ENCODE measurements around the gene GLP1R.

GLP1R gene

GRCh38 chr6:39048481-39049399, at the start of gene GLP1R:
Gene GLP1R, plus strand, starts transcription at chr6:39048781. Its CDS starts 60 bp downstream, at chr6:39048841.
- no peak for DNase-seq (ENCODE audit: low read depth, low spot score)
- no peak for TF ChIP-seq CTCF (IDR thresholded peaks at IDR 0.05; ENCODE audit: low read depth, low read length)
- in situ Hi-C loops (cut with HindIII; ENCODE audit: low sequenced_read_pairs), result no loop called here
- H3K4me3 ChIP-seq (ENCODE audit: low read depth, low read length), result no peak within 1 kb of the TSS

GRCh38 chr6:39003072-39003471, 45.5 kb upstream of the GLP1R start:
- in situ Hi-C loops (cut with HindIII; ENCODE audit: low sequenced_read_pairs), result no loop called here
- DNase-seq (ENCODE audit: low read depth, low spot score), result no peak
- no peak for TF ChIP-seq CTCF (IDR thresholded peaks at IDR 0.05; ENCODE audit: low read depth, low read length)

GRCh38 chr6:39003492-39003891, 45.1 kb upstream of the GLP1R start:
- H3K4me3 ChIP-seq (ENCODE audit: low read depth, low read length), result no peak overlapping the region
- no peak for DNase-seq (ENCODE audit: low read depth, low spot score)
- no peak for TF ChIP-seq CTCF (IDR thresholded peaks at IDR 0.05; ENCODE audit: low read depth, low read length)
- in situ Hi-C loops (cut with HindIII; ENCODE audit: low sequenced_read_pairs), result no loop called here

More at GRCh38 chr6:39003072-39003471, 45.5 kb upstream of the GLP1R start:
- no peak overlapping the region for H3K4me3 ChIP-seq (ENCODE audit: low read depth, low read length)

- in situ Hi-C loops (cut with HindIII; ENCODE audit: low sequenced_read_pairs), result no loop called here
- no peak for TF ChIP-seq CTCF (IDR thresholded peaks at IDR 0.05; ENCODE audit: low read depth, low read length)
- H3K4me3 ChIP-seq (ENCODE audit: low read depth, low read length), result no peak overlapping the region
- DNase-seq (ENCODE audit: low read depth, low spot score), result no peak
Observed at GRCh38 chr6:39004801-39005200, 43.8 kb upstream of the GLP1R start.

GRCh38 chr6:39005774-39006173, 42.8 kb upstream of the GLP1R start:
- in situ Hi-C loops (cut with HindIII; ENCODE audit: low sequenced_read_pairs), result no loop called here
- no peak overlapping the region for H3K4me3 ChIP-seq (ENCODE audit: low read depth, low read length)
- no peak for TF ChIP-seq CTCF (IDR thresholded peaks at IDR 0.05; ENCODE audit: low read depth, low read length)
- no peak for DNase-seq (ENCODE audit: low read depth, low spot score)

GRCh38 chr6:39007575-39007974, 41.0 kb upstream of the GLP1R start:
- H3K4me3 ChIP-seq (ENCODE audit: low read depth, low read length), result no peak overlapping the region
- no peak for DNase-seq (ENCODE audit: low read depth, low spot score)
- no peak for TF ChIP-seq CTCF (IDR thresholded peaks at IDR 0.05; ENCODE audit: low read depth, low read length)
- in situ Hi-C loops (cut with HindIII; ENCODE audit: low sequenced_read_pairs), result no loop called here
